Transverse colon (tissue), 4 donors: ENCODE results near the gene ABL2. TPM values are rescaled to one million over a fixed set of nuclear protein-coding genes. Genes with fewer than 3 reads are reported as not detected.

Source experiments
- DNase-seq: peaks from one replicate; pipeline ENCODE4 v3.0.0-alpha.2; 2019
- H3K27ac ChIP-seq, 4 donors: fragments of 200-600 bp; sonication (generic); 2 replicates each; pipeline ENCODE4 v1.5.1; 2016 to 2018; ENCODE audit warnings: inconsistent platforms in 4 of 4
- H3K27me3 ChIP-seq: fragments of 200-600 bp; sonication (generic); 2 replicates; pipeline ENCODE4 v1.5.1; 2017; ENCODE audit warnings: inconsistent platforms
- H3K36me3 ChIP-seq, 4 donors: fragments of 200-600 bp; sonication (generic); 2 replicates each; pipeline ENCODE4 v1.5.1; 2017 to 2019; ENCODE audit warnings: inconsistent platforms in 4 of 4
- H3K4me1 ChIP-seq, 4 donors: fragments of 200-600 bp; sonication (generic); 2 replicates each; pipeline ENCODE4 v1.5.1; 2017 to 2020; ENCODE audit warnings: inconsistent platforms in 4 of 4
- H3K4me3 ChIP-seq, 4 donors: fragments of 200-600 bp; sonication (generic); 1 replicate in 1 of 4; 2 replicates in 3 of 4; pipeline versions ENCODE4 v1.5.1 to v1.6.1; 2017 to 2019; ENCODE audit warnings: inconsistent platforms in 4 of 4
- H3K9me3 ChIP-seq, 2 donors: fragments of 200-600 bp; sonication (generic); 2 replicates each; pipeline ENCODE4 v1.5.1; 2017 to 2019; ENCODE audit warnings: inconsistent platforms in 2 of 2
- EP300 ChIP-seq: sonication (generic); formaldehyde crosslinking; IDR thresholded peaks from one replicate; pipeline ENCODE4 v1.6.1; 2017; ENCODE audit warnings: antibody characterized with exemption, low read depth
- POLR2A ChIP-seq: fragments of 450-650 bp; IDR thresholded peaks from one replicate; pipeline ENCODE4 v1.6.1; 2016; ENCODE audit warnings: antibody characterized with exemption, mild to moderate bottlenecking, moderate library complexity
- POLR2AphosphoS5 ChIP-seq, 3 donors: sonication (generic); formaldehyde crosslinking; IDR thresholded peaks; one replicate each; pipeline ENCODE4 v1.6.1; 2016; ENCODE audit warnings: antibody characterized with exemption in 3 of 3
- WGBS, 2 donors: methylation state at CpG; one replicate each; pipeline ENCODE4 v1.1.5; 2018; ENCODE audit warnings: low coverage in 1 of 2; 5-methylcytosine and 5-hydroxymethylcytosine counted together
- in situ Hi-C, 4 donors: fragments of 200-750 bp; cut with MboI; loops; one replicate each; pipeline versions ENCODE4 v1.15.0 to v1.15.1; 2017; ENCODE audit warnings: low sequenced_read_pairs in 3 of 4, low pct_ligation_motif_present in 1 of 4, low pct_unique_long_range_greater_than_20kb in 1 of 4
- intact Hi-C: fragments of 100-400 bp; cut with DNase I; formaldehyde crosslinking; loops from one replicate; pipeline ENCODE4 v1.15.1; 2023; ENCODE audit warnings: low total_unique reads
- total RNA-seq, 4 donors: library from RNA; depleted of rRNA; stranded (reverse); fragments of >200 nt; gene quantifications; one replicate each; pipeline ENCODE4 v1.1.0, GENCODE V29; 2016
- TF ChIP-seq, protein P1 (sequence below), 5 experiments: fragments of 200-600 bp in 3 of 5; fragments of 450-650 bp in 2 of 5; sonication (generic) in 3 of 5; IDR thresholded peaks; 1 replicate in 2 of 5; 2 replicates in 3 of 5; pipeline ENCODE4 v1.5.1; 2016 to 2017; ENCODE audit warnings: antibody characterized with exemption in 5 of 5, inconsistent platforms in 3 of 5, mild to moderate bottlenecking in 2 of 5, moderate library complexity in 1 of 5

Gene ABL2
- total RNA-seq, 4 donors from 2014 or later, result 9.6 to 51.7 (median 14.3) TPM

DNA sequence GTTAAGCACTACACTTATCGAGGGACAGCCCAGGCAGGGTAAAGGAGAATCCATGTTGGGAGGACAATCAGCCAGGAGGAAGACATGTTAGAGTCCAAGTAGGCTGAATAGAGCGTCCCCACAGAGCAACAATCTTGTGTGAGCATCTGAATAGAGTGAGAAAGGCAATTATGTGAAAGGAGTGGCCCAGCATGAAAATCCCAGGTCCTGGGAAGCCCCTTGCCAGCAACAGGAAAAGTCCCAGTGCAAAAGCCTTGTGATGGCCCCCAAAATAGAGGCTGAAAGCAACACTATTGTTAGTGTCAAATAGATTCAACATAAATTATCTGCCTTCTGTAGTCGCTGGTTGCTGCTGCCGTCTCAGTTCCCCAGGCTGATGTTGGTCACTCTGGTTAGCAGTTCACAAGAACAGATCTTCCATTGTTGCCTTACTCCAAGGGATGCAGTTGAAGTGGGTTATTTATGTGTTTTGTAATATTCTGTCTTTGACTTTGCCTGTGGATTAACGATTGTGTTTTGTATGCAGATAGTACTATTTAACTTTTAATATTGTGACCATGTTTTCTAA lies 12.1 kb upstream of the ABL2 start:
- H3K36me3 ChIP-seq, result no peaks in the 10 kb centered on the region
- intact Hi-C loops, result no loop called here
- no peaks in the 10 kb centered on the region for H3K27me3 ChIP-seq
- H3K27ac ChIP-seq, result no peak overlapping the region
- TF ChIP-seq, protein P1, sequence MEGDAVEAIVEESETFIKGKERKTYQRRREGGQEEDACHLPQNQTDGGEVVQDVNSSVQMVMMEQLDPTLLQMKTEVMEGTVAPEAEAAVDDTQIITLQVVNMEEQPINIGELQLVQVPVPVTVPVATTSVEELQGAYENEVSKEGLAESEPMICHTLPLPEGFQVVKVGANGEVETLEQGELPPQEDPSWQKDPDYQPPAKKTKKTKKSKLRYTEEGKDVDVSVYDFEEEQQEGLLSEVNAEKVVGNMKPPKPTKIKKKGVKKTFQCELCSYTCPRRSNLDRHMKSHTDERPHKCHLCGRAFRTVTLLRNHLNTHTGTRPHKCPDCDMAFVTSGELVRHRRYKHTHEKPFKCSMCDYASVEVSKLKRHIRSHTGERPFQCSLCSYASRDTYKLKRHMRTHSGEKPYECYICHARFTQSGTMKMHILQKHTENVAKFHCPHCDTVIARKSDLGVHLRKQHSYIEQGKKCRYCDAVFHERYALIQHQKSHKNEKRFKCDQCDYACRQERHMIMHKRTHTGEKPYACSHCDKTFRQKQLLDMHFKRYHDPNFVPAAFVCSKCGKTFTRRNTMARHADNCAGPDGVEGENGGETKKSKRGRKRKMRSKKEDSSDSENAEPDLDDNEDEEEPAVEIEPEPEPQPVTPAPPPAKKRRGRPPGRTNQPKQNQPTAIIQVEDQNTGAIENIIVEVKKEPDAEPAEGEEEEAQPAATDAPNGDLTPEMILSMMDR (IDR thresholded peaks at IDR 0.05), result no peak
- TF ChIP-seq POLR2AphosphoS5 (IDR thresholded peaks at IDR 0.05), result no peak
- no peak for TF ChIP-seq POLR2A
- TF ChIP-seq EP300, result no peak
- 83 to 86% methylated on average over 5 of the region's 5 CpGs for WGBS, 2 donors
- H3K9me3 ChIP-seq, result no peaks in the 10 kb centered on the region
- in situ Hi-C loops, result loop anchor here in 3 of 4 donors (10.0 to 25.0 kb wide), 2 partner anchors 121 to 123 kb away; partner anchors contain the start of gene AXDND1 (in 3 of the 3)
- H3K4me1 ChIP-seq, result no peaks in the 10 kb centered on the region
- no peak overlapping the region for H3K4me3 ChIP-seq
- no peak for DNase-seq

DNA sequence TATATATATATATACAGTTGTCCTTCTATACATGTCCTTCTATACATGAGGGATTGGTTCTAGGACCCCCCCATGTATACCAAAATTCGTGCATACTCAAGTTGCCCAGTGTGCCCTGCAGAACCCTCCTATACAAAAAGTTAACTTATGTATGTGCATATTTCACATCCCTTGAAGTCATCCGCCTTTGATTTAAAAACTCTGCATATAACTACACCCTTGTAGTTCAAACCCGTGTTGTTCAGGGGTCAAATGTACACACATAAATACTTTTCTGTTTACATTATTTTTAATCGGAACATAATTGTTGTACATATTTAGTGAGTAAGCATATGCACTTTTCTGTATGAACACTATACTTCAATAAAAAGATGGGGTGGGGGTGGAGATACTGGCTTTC lies 7.7 kb upstream of the ABL2 start:
- DNase-seq, result no peak
- H3K4me1 ChIP-seq, result no peaks in the 10 kb centered on the region
- H3K4me3 ChIP-seq, result no peak overlapping the region
- H3K27me3 ChIP-seq, result no peaks in the 10 kb centered on the region
- in situ Hi-C loops, result loop anchor here in 2 of 4 donors (25.0 kb wide), 1 partner anchor 125 kb away; the partner anchor contains the start of gene AXDND1 (in 2 of the 2)
- no peaks in the 10 kb centered on the region for H3K36me3 ChIP-seq
- 74 to 81% methylated on average over 4 of the region's 4 CpGs for WGBS, 2 donors
- TF ChIP-seq POLR2A (no peak), POLR2AphosphoS5 (IDR thresholded peaks at IDR 0.05) (no peak), EP300 (no peak)
- TF ChIP-seq, protein P1 (IDR thresholded peaks at IDR 0.05), result no peak
- intact Hi-C loops, result loop anchor here (2.0 kb wide), 1 partner anchor 54 kb away; no protein-coding TSS in a partner anchor
- no peaks in the 10 kb centered on the region for H3K9me3 ChIP-seq
- H3K27ac ChIP-seq, result no peak overlapping the region

DNA sequence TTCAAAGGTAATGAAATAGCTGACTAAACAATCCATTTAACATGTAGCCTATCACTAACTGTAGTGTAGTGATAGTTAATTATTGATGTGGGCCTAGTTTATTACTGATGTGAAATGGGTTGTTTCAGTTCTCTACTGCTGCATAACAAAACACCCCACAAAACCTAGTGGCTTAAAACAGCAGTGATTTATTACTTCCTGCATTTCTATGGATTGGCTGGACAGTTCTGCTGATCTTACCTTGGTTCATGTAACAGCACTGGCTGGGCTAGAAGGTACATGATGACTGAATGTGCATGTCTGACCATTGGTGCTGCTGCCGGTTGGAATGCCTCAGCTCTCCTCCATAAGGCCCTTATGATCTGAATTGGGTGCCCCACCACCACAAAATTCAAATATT lies 5.4 kb upstream of the ABL2 start:
- 94 to 100% methylated on average over 1 of the region's 1 CpG for WGBS, 2 donors
- TF ChIP-seq POLR2A, result no peak
- TF ChIP-seq EP300, result no peak
- TF ChIP-seq, protein P1 (IDR thresholded peaks at IDR 0.05), result no peak
- no peak for TF ChIP-seq POLR2AphosphoS5 (IDR thresholded peaks at IDR 0.05)
- no peak overlapping the region for H3K27ac ChIP-seq
- peaks cover 6 to 15% (median 6%) of the 10 kb centered on the region in 4 donors for H3K4me1 ChIP-seq
- H3K36me3 ChIP-seq, result no peaks in the 10 kb centered on the region
- no peak for DNase-seq
- intact Hi-C loops, result no loop called here
- H3K27me3 ChIP-seq, result no peaks in the 10 kb centered on the region
- no peaks in the 10 kb centered on the region for H3K9me3 ChIP-seq
- in situ Hi-C loops, result loop anchor here in 2 of 4 donors (25.0 kb wide), 1 partner anchor 127 kb away; the partner anchor contains the start of gene AXDND1 (in 2 of the 2)
- H3K4me3 ChIP-seq, result no peak overlapping the region

DNA sequence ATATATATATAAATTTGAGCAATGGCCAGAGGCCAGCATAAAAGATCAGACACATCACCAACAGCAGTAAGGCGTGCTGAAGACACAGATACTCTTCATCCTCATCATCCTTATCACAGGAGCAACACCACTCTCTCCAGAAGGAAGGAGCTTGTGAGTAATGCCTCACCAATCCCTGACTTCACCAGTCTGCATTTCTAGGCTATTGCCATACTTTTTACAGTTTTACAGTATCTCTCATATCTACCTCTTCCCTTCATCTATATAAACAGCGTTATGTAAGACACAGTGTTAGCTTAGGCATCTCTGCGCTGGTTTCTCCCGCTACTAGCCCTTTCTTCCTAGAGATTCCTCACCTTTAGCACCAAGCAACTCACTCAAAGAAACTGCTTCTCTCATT lies 2.4 kb upstream of the ABL2 start:
- intact Hi-C loops, result no loop called here
- 95% methylated on average over 4 of the region's 4 CpGs for WGBS, 2 donors
- Histone ChIP-seq H3K36me3 (no peaks in the 10 kb centered on the region), H3K4me1 (peaks cover 6 to 34% (median 16%) of the 10 kb centered on the region in 4 donors), H3K9me3 (no peaks in the 10 kb centered on the region), H3K4me3 (no peak overlapping the region), H3K27ac (no peak overlapping the region), H3K27me3 (no peaks in the 10 kb centered on the region)
- in situ Hi-C loops, result loop anchor here in 2 of 4 donors (25.0 kb wide), 1 partner anchor 130 kb away; the partner anchor contains the start of gene AXDND1 (in 2 of the 2)
- TF ChIP-seq POLR2AphosphoS5 (IDR thresholded peaks at IDR 0.05) (no peak), EP300 (no peak), POLR2A (no peak)
- TF ChIP-seq, protein P1 (IDR thresholded peaks at IDR 0.05), result no peak
- no peak for DNase-seq
